A673 (cell line): Measurements from ENCODE around the gene ACTMAP. TPM values are rescaled to one million over a fixed set of nuclear protein-coding genes. Genes with fewer than 3 reads are reported as not detected.

ENCODE experiments used
- BruUV-seq: library from RNA; stranded (reverse); fragments of 400-500 nt; replicated peaks from 2 replicates; lab custom pipeline; 2021; lab: Mats Ljungman, UMichigan
- CTCF ChIA-PET: fragments of 300-600 bp; sonication (Branson Sonifier 250); formaldehyde crosslinking; loops from one replicate; lab custom pipeline; 2022; ENCODE audit warnings: antibody characterized with exemption; lab: Charles Lee
- POLR2A ChIA-PET: fragments of 300-600 bp; sonication (Branson Sonifier 250); formaldehyde crosslinking; loops from one replicate; lab custom pipeline; 2022; ENCODE audit warnings: antibody characterized with exemption; ENCODE audit not compliant: low non-redundant PET; lab: Charles Lee
- DNase-seq: peaks from one replicate; pipeline ENCODE4 v3.0.0-alpha.2; 2015; ENCODE audit warnings: low spot score
- H3K27ac ChIP-seq: fragments of 200-600 bp; sonication (generic); 2 replicates; pipeline ENCODE4 v1.5.1; 2016; ENCODE audit warnings: mixed run types, low read depth, mild to moderate bottlenecking, mixed read lengths, antibody characterized with exemption, low read length; ENCODE audit not compliant: poor library complexity, severe bottlenecking
- H3K27me3 ChIP-seq: fragments of 200-600 bp; sonication (generic); replicated peaks from 2 replicates; pipeline ENCODE4 v1.6.1; 2017; ENCODE audit warnings: mixed run types, low read depth, mild to moderate bottlenecking, mixed read lengths, antibody characterized with exemption, low read length; ENCODE audit not compliant: insufficient read depth, poor library complexity
- H3K36me3 ChIP-seq: fragments of 200-600 bp; sonication (generic); 2 replicates; pipeline ENCODE4 v1.6.1; 2016; ENCODE audit warnings: mixed run types, mild to moderate bottlenecking, mixed read lengths, antibody characterized with exemption, low read length; ENCODE audit not compliant: insufficient read depth, poor library complexity, severe bottlenecking
- H3K4me1 ChIP-seq: fragments of 200-600 bp; sonication (generic); 2 replicates; pipeline ENCODE4 v1.6.1; 2017; ENCODE audit warnings: mixed run types, mild to moderate bottlenecking, mixed read lengths, antibody characterized with exemption, low read length; ENCODE audit not compliant: insufficient read depth, poor library complexity, severe bottlenecking
- H3K4me3 ChIP-seq: fragments of 200-600 bp; sonication (generic); 2 replicates; pipeline ENCODE4 v1.5.1; 2016; ENCODE audit warnings: low read depth, mixed run types, mild to moderate bottlenecking, mixed read lengths, low read length; ENCODE audit not compliant: poor library complexity, severe bottlenecking
- H3K9me3 ChIP-seq: fragments of 200-600 bp; sonication (generic); 2 replicates; pipeline ENCODE4 v1.6.1; 2016; ENCODE audit warnings: mixed run types, low read depth, mild to moderate bottlenecking, mixed read lengths, antibody characterized with exemption, low read length; ENCODE audit not compliant: poor library complexity, severe bottlenecking
- CTCF ChIP-seq: fragments of 300-800, 200-600 bp; sonication (generic); conservative IDR thresholded peaks from 2 replicates; pipeline ENCODE4 v1.5.1; 2017; ENCODE audit warnings: low read depth, mild to moderate bottlenecking, antibody characterized with exemption, low read length, moderate library complexity, mixed read lengths
- EZH2 ChIP-seq: fragments of 200-600 bp; sonication (generic); IDR thresholded peaks from 2 replicates; pipeline ENCODE4 v1.6.1; 2017; ENCODE audit warnings: borderline replicate concordance, low read depth, mild to moderate bottlenecking, mixed read lengths, antibody characterized with exemption, low read length; ENCODE audit not compliant: poor library complexity, severe bottlenecking
- intact Hi-C: fragments of 100-400 bp; cut with micrococcal nuclease; formaldehyde crosslinking; loops from one replicate; pipeline ENCODE4 v1.10.0; 2022; ENCODE audit not compliant: unreplicated experiment
- total RNA-seq: library from RNA; stranded (reverse); gene quantifications from 2 replicates; pipeline ENCODE4 v1.2.3, GENCODE V29; 2021

Gene ACTMAP
- total RNA-seq, 1 experiment from 2014 or later = 17.1 TPM

- Histone ChIP-seq H3K27ac (no peak overlapping the region), H3K36me3 (peaks cover 5% of the 10 kb centered on the region), H3K27me3 (no peaks in the 10 kb centered on the region), H3K4me1 (peaks cover under 1% of the 10 kb centered on the region), H3K4me3 (no peak overlapping the region), H3K9me3 (no peaks in the 10 kb centered on the region)
- ChIA-PET POLR2A (no interaction called here), CTCF (no interaction called here)
- no peak for DNase-seq
- intact Hi-C loops = no loop called here
- no TSS peak for BruUV-seq
- TF ChIP-seq CTCF = no peak
- no peak for TF ChIP-seq EZH2
Observed at GRCh38 chr19:40724855-40725254, 25.4 kb downstream of the ACTMAP start.

GRCh38 chr19:40724315-40724714, 26.0 kb downstream of the ACTMAP start:
- CTCF ChIA-PET = no interaction called here
- Histone ChIP-seq H3K27me3 (no peaks in the 10 kb centered on the region), H3K4me1 (peaks cover 6% of the 10 kb centered on the region), H3K9me3 (no peaks in the 10 kb centered on the region), H3K36me3 (peaks cover 5% of the 10 kb centered on the region), H3K27ac (no peak overlapping the region), H3K4me3 (no peak overlapping the region)
- BruUV-seq = no TSS peak
- intact Hi-C loops = no loop called here
- TF ChIP-seq CTCF (no peak), EZH2 (no peak)
- POLR2A ChIA-PET = no interaction called here
- no peak for DNase-seq

- CTCF ChIA-PET = no interaction called here
Observed at GRCh38 chr19:40723661-40724254, 26.5 kb downstream of the ACTMAP start.

More at GRCh38 chr19:40723661-40724254, 26.5 kb downstream of the ACTMAP start:
- H3K27me3 ChIP-seq = no peaks in the 10 kb centered on the region
- POLR2A ChIA-PET = no interaction called here
- BruUV-seq = no TSS peak
- intact Hi-C loops = no loop called here
- no peak overlapping the region for H3K27ac ChIP-seq
- no peaks in the 10 kb centered on the region for H3K9me3 ChIP-seq
- H3K4me3 ChIP-seq = no peak overlapping the region
- no peak for TF ChIP-seq CTCF
- no peak for TF ChIP-seq EZH2
- no peak for DNase-seq
- H3K4me1 ChIP-seq = peaks cover 11% of the 10 kb centered on the region
- H3K36me3 ChIP-seq = peaks cover 5% of the 10 kb centered on the region
